Measurements from ENCODE around the gene NLRP9. TPM values are rescaled to one million over a fixed set of nuclear protein-coding genes. Genes with fewer than 3 reads are reported as not detected.

NLRP9 gene
- total RNA-seq, 1 donor from 2014 or later = not detected

- TF ChIP-seq CTCF (conservative IDR thresholded peaks at IDR 0.05; ENCODE audit: low read depth, low read length) = no peak
- no peak for DNase-seq (ENCODE audit: low read depth)
- H3K4me3 ChIP-seq (ENCODE audit: low read depth, low read length) = no peak overlapping the region
Measured at GRCh38 chr19:55695511-55696290, 42.5 kb downstream of the NLRP9 start.

GRCh38 chr19:55694656-55695491, 43.3 kb downstream of the NLRP9 start:
- DNase-seq (ENCODE audit: low read depth) = no peak
- H3K4me3 ChIP-seq (ENCODE audit: low read depth, low read length) = no peak overlapping the region
- TF ChIP-seq CTCF (conservative IDR thresholded peaks at IDR 0.05; ENCODE audit: low read depth, low read length) = no peak

GRCh38 chr19:55694241-55694655, 44.0 kb downstream of the NLRP9 start:
- no peak for TF ChIP-seq CTCF (conservative IDR thresholded peaks at IDR 0.05; ENCODE audit: low read depth, low read length)
- H3K4me3 ChIP-seq (ENCODE audit: low read depth, low read length) = no peak overlapping the region
- DNase-seq (ENCODE audit: low read depth) = no peak

GRCh38 chr19:55693336-55693974, 44.7 kb downstream of the NLRP9 start:
- no peak for DNase-seq (ENCODE audit: low read depth)
- no peak overlapping the region for H3K4me3 ChIP-seq (ENCODE audit: low read depth, low read length)
- no peak for TF ChIP-seq CTCF (conservative IDR thresholded peaks at IDR 0.05; ENCODE audit: low read depth, low read length)

- no peak overlapping the region for H3K4me3 ChIP-seq (ENCODE audit: low read depth, low read length)
- DNase-seq (ENCODE audit: low read depth) = no peak
- no peak for TF ChIP-seq CTCF (conservative IDR thresholded peaks at IDR 0.05; ENCODE audit: low read depth, low read length)
Measured at GRCh38 chr19:55692681-55693081, 45.5 kb downstream of the NLRP9 start.

- TF ChIP-seq CTCF (conservative IDR thresholded peaks at IDR 0.05; ENCODE audit: low read depth, low read length) = no peak
- no peak for DNase-seq (ENCODE audit: low read depth)
- no peak overlapping the region for H3K4me3 ChIP-seq (ENCODE audit: low read depth, low read length)
Measured at GRCh38 chr19:55691561-55692481, 46.4 kb downstream of the NLRP9 start.
